PC-9 (cell line): ENCODE data around the gene NMNAT2. TPM values are rescaled to one million over a fixed set of nuclear protein-coding genes. Genes with fewer than 3 reads are reported as not detected.

ENCODE experiments used
- BruUV-seq: library from RNA; stranded (reverse); fragments of 400-500 nt; replicated peaks from 2 replicates; lab custom pipeline; 2021; lab: Mats Ljungman, UMichigan
- CTCF ChIA-PET: fragments of 300-600 bp; sonication (Branson Sonifier 250); formaldehyde crosslinking; loops from one replicate; lab custom pipeline; 2022; ENCODE audit warnings: antibody characterized with exemption; lab: Charles Lee
- POLR2A ChIA-PET: fragments of 300-600 bp; sonication (Branson Sonifier 250); formaldehyde crosslinking; loops from one replicate; lab custom pipeline; 2022; ENCODE audit warnings: antibody characterized with exemption; ENCODE audit not compliant: unreplicated experiment; lab: Charles Lee
- DNase-seq, 2 experiments: peaks; one replicate each; pipeline versions ENCODE4 v3.0.0 to v3.0.0-alpha.2; 2015 to 2022; ENCODE audit warnings: mixed read lengths in 1 of 2
- H2AFZ ChIP-seq: fragments of 200-600 bp; sonication (generic); 2 replicates; pipeline ENCODE4 v1.8.1; 2017; ENCODE audit warnings: antibody characterized with exemption
- H3F3A ChIP-seq: fragments of 200-600 bp; sonication (generic); 2 replicates; pipeline ENCODE4 v1.8.1; 2017; ENCODE audit warnings: antibody characterized with exemption, mild to moderate bottlenecking, low read depth; ENCODE audit not compliant: insufficient read depth
- H3K27ac ChIP-seq: fragments of 200-600 bp; sonication (generic); 2 replicates; pipeline ENCODE4 v1.6.1; 2016; ENCODE audit warnings: mixed run types
- H3K27me3 ChIP-seq: fragments of 200-600 bp; sonication (generic); 2 replicates; pipeline ENCODE4 v1.6.1; 2016; ENCODE audit warnings: low read depth, mixed run types; ENCODE audit not compliant: insufficient read depth
- H3K36me3 ChIP-seq: fragments of 200-600 bp; sonication (generic); 2 replicates; pipeline ENCODE4 v1.6.1; 2016; ENCODE audit warnings: low read depth, mixed run types
- H3K4me1 ChIP-seq: fragments of 200-600 bp; sonication (generic); replicated peaks from 2 replicates; pipeline ENCODE4 v1.6.1; 2016; ENCODE audit warnings: mixed run types; ENCODE audit not compliant: insufficient read depth
- H3K4me2 ChIP-seq: fragments of 200-600 bp; sonication (generic); 2 replicates; pipeline ENCODE4 v1.6.1; 2017; ENCODE audit warnings: mixed run types
- H3K4me3 ChIP-seq: fragments of 200-600 bp; sonication (generic); 2 replicates; pipeline ENCODE4 v1.6.1; 2016; ENCODE audit warnings: mixed run types
- H3K79me2 ChIP-seq: fragments of 200-600 bp; sonication (generic); 2 replicates; pipeline ENCODE4 v1.6.1; 2017; ENCODE audit warnings: low read depth, mixed run types
- H3K9me2 ChIP-seq: fragments of 200-600 bp; sonication (generic); 2 replicates; pipeline ENCODE4 v1.8.1; 2017; ENCODE audit warnings: mild to moderate bottlenecking; ENCODE audit not compliant: insufficient read depth
- H3K9me3 ChIP-seq: fragments of 200-600 bp; sonication (generic); 2 replicates; pipeline ENCODE4 v1.8.1; 2016; ENCODE audit warnings: low read depth; ENCODE audit not compliant: insufficient read depth
- H4K20me1 ChIP-seq: fragments of 200-600 bp; sonication (generic); 2 replicates; pipeline ENCODE4 v1.8.1; 2017; ENCODE audit not compliant: insufficient read depth
- EZH2 ChIP-seq: fragments of 200-600 bp; sonication (generic); IDR thresholded peaks from 2 replicates; pipeline ENCODE4 v1.8.0; 2017; ENCODE audit warnings: antibody characterized with exemption, low read depth
- intact Hi-C: fragments of 100-400 bp; cut with micrococcal nuclease; formaldehyde crosslinking; loops from one replicate; pipeline ENCODE4 v1.10.0; 2022; ENCODE audit not compliant: unreplicated experiment
- total RNA-seq: library from RNA; stranded (reverse); gene quantifications from 2 replicates; pipeline ENCODE4 v1.2.3, GENCODE V29; 2021
- TF ChIP-seq, protein P1 (sequence below): fragments of 200-600 bp; sonication (generic); conservative IDR thresholded peaks from 2 replicates; pipeline ENCODE4 v1.6.1; 2017; ENCODE audit warnings: mixed run types, antibody characterized with exemption, mild to moderate bottlenecking, moderate library complexity

The NMNAT2 gene
- total RNA-seq, 1 experiment from 2014 or later = 29.2 TPM

DNA sequence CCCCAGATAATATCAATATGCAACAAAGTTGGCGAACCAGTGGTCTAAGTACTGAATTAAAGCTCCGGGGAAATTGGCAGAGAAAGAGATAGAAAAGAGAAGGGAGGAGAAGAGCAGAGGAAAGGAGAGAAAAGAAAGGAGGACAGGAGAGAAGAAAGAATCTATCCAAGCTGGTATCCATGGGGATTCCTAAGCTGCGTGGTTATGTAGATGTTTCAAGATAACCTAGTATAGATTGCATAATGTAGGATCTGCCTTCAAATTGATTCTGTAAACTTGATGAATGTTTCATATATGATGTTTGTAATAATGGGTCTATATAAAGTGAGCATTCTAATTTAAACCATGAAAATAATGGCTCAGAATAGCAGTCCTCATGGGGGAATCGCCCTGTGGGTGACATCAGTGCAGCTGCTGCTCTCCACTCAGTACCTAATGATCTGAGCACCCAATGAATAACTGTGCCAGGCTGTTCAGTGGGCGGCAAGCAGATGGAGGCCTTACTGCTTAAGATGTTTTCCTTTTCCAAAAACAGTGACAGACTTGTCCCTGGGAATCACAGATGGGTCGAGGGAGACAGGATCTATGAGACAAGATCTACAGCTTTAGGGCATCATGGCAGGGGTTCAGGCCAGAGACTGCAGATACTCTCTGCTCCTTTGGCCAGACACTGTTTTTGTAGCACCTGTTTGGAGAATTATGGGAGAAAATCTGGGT lies 154.1 kb downstream of the NMNAT2 start:
- Histone ChIP-seq H3K4me2 (no peak overlapping the region), H3F3A (peaks cover 7% of the 10 kb centered on the region; the same call in 1 of the 2 replicates), H3K36me3 (no peaks in the 10 kb centered on the region), H4K20me1 (no peaks in the 10 kb centered on the region), H3K27me3 (no peaks in the 10 kb centered on the region), H2AFZ (no peak overlapping the region), H3K79me2 (no peaks in the 10 kb centered on the region), H3K27ac (no peak overlapping the region), H3K9me3 (no peaks in the 10 kb centered on the region), H3K4me1 (0 out of 2 replicates have a peak, but pooled peaks cover 8% of the 10 kb centered on the region), H3K4me3 (no peak overlapping the region), H3K9me2 (no peaks in the 10 kb centered on the region)
- no peak for DNase-seq
- intact Hi-C loops = loop anchor here (5.0 kb wide), 1 partner anchor 563 kb away; no protein-coding TSS in a partner anchor
- TF ChIP-seq, protein P1, sequence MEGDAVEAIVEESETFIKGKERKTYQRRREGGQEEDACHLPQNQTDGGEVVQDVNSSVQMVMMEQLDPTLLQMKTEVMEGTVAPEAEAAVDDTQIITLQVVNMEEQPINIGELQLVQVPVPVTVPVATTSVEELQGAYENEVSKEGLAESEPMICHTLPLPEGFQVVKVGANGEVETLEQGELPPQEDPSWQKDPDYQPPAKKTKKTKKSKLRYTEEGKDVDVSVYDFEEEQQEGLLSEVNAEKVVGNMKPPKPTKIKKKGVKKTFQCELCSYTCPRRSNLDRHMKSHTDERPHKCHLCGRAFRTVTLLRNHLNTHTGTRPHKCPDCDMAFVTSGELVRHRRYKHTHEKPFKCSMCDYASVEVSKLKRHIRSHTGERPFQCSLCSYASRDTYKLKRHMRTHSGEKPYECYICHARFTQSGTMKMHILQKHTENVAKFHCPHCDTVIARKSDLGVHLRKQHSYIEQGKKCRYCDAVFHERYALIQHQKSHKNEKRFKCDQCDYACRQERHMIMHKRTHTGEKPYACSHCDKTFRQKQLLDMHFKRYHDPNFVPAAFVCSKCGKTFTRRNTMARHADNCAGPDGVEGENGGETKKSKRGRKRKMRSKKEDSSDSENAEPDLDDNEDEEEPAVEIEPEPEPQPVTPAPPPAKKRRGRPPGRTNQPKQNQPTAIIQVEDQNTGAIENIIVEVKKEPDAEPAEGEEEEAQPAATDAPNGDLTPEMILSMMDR = no peak
- TF ChIP-seq EZH2 = no peak
- no TSS peak for BruUV-seq
- ChIA-PET CTCF (no interaction called here), POLR2A (no interaction called here)

DNA sequence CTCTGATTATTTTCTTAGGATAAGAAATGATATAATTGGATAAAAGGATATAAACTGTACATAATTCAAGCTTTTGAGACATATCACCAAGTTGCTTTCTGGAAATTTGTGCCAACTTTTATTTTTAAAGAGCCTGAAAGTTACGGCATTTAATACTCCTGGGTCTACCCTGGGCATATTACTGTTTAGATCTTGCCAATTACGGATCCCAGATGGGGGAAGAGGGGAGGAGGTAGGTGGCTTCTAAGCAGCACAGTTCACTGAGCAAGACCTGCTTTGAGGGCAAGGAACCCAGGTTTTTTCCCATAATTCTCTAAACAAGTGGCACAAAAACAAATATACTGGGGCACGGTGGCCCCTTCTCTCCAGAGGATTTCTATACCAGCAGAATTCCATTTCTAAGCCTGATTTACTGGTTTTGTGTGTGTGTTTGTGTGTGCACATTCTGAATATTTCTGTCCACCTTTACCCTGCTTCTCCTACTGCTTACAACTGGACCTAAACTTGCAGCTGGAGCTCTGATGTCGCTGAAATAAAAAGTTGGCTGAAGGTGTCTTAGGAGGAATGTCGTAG lies 155.5 kb downstream of the NMNAT2 start:
- no peak overlapping the region for H3K27ac ChIP-seq
- H3K4me3 ChIP-seq = no peak overlapping the region
- no peaks in the 10 kb centered on the region for H4K20me1 ChIP-seq
- H3K79me2 ChIP-seq = no peaks in the 10 kb centered on the region
- no peaks in the 10 kb centered on the region; the same call in 1 of the 2 replicates for H3F3A ChIP-seq
- H3K27me3 ChIP-seq = no peaks in the 10 kb centered on the region
- no peak for TF ChIP-seq EZH2
- TF ChIP-seq, protein P1 = no peak
- ChIA-PET CTCF (no interaction called here), POLR2A (no interaction called here)
- intact Hi-C loops = loop anchor here (5.0 kb wide), 1 partner anchor 565 kb away; no protein-coding TSS in a partner anchor
- H3K9me3 ChIP-seq = no peaks in the 10 kb centered on the region
- H2AFZ ChIP-seq = no peak overlapping the region
- H3K4me2 ChIP-seq = no peak overlapping the region
- no peak for DNase-seq
- BruUV-seq = no TSS peak
- H3K9me2 ChIP-seq = no peaks in the 10 kb centered on the region
- H3K36me3 ChIP-seq = no peaks in the 10 kb centered on the region
- H3K4me1 ChIP-seq = 0 out of 2 replicates have a peak, but pooled peaks cover 8% of the 10 kb centered on the region

DNA sequence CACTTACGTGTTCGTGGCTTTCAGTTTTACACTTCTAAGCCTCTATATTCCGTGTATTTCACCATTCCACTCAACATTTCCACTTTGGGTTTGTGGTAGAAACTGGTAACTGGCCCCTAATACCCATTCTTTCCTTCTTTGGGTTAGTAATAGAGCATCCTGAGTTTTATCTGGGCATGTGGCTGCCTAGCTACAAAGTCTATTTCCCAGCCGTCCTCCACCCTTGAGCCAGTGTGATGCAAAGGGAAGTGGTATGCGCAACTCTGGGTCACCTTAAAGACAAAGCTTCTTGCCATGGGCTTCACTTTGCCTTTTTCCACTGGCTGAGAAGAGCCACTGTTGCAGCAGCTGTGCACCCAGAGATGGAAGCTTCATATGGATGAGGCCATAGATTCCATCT lies 158.3 kb downstream of the NMNAT2 start:
- DNase-seq = no peak
- ChIA-PET CTCF (no interaction called here), POLR2A (interaction anchor here (0.7 kb wide), 1 partner anchor 1785 kb away, joined by 3 read pairs; no protein-coding TSS in a partner anchor)
- Histone ChIP-seq H3K4me1 (0 out of 2 replicates have a peak, but pooled peaks cover 8% of the 10 kb centered on the region), H3K79me2 (no peaks in the 10 kb centered on the region), H3K36me3 (peaks cover 10% of the 10 kb centered on the region), H3K4me3 (no peak overlapping the region), H3K9me3 (peaks cover 8% of the 10 kb centered on the region), H3K27ac (no peak overlapping the region), H3K9me2 (no peaks in the 10 kb centered on the region), H4K20me1 (no peaks in the 10 kb centered on the region), H2AFZ (no peak overlapping the region), H3K27me3 (no peaks in the 10 kb centered on the region), H3F3A (peaks cover 6% of the 10 kb centered on the region; the same call in 1 of the 2 replicates), H3K4me2 (no peak overlapping the region)
- no peak for TF ChIP-seq EZH2
- TF ChIP-seq, protein P1 = no peak
- intact Hi-C loops = loop anchor here (5.0 kb wide), 1 partner anchor 567 kb away; no protein-coding TSS in a partner anchor
- no TSS peak for BruUV-seq
